Endothelial cell of umbilical vein (primary cell): ENCODE measurements around the gene IRF5. TPM values are rescaled to one million over a fixed set of nuclear protein-coding genes. Genes with fewer than 3 reads are reported as not detected.

Experiments used
- BruUV-seq: library from RNA; stranded (reverse); fragments of 400-500 nt; replicated peaks from 2 replicates; lab custom pipeline; 2021; lab: Mats Ljungman, UMichigan
- CTCF ChIA-PET: fragments of 300-600, 350-600 bp; sonication (Branson Sonifier 250); formaldehyde crosslinking; loops from one replicate; lab custom pipeline; 2021; ENCODE audit warnings: antibody characterized with exemption, inconsistent platforms; lab: Charles Lee
- POLR2A ChIA-PET: fragments of 300-600, 350-600 bp; sonication (Branson Sonifier 250); formaldehyde crosslinking; loops from one replicate; lab custom pipeline; 2021; ENCODE audit warnings: antibody characterized with exemption, inconsistent platforms; lab: Charles Lee
- DNase-seq: peaks from one replicate; pipeline ENCODE4 v3.0.0-alpha.2; 2011; ENCODE audit warnings: low read depth, low spot score
- FAIRE-seq: peaks from 2 replicates; lab custom pipeline; 2011; peaks lifted over from hg19 to GRCh38; lab: Jason Lieb, UNC
- H2AFZ ChIP-seq: 2 replicates; pipeline ENCODE4 v1.6.0; 2012; ENCODE audit warnings: low read depth, low read length, control low read depth, inconsistent platforms
- H3K27ac ChIP-seq: 2 replicates; pipeline ENCODE4 v1.5.1; 2011; ENCODE audit warnings: low read depth, mild to moderate bottlenecking, control low read depth, low read length, moderate library complexity; ENCODE audit not compliant: insufficient read depth
- H3K27me3 ChIP-seq, 2 experiments: 2 replicates each; pipeline versions ENCODE4 v1.6.0 to v1.6.1; 2011; ENCODE audit warnings: low read length in 2 of 2, mixed read lengths in 1 of 2; ENCODE audit not compliant: control insufficient read depth in 2 of 2, insufficient read depth in 2 of 2
- H3K36me3 ChIP-seq, 2 experiments: 2 replicates in 1 of 2; 3 replicates in 1 of 2; pipeline ENCODE4 v1.5.1; 2011; ENCODE audit warnings: low read length in 2 of 2, mild to moderate bottlenecking in 1 of 2, moderate library complexity in 1 of 2; ENCODE audit not compliant: control insufficient read depth in 2 of 2, insufficient read depth in 2 of 2; ENCODE audit errors: extremely low read depth in 1 of 2
- H3K4me1 ChIP-seq: 3 replicates; pipeline ENCODE4 v1.5.1; 2011; ENCODE audit warnings: mild to moderate bottlenecking, low read length; ENCODE audit not compliant: control insufficient read depth, insufficient read depth; ENCODE audit errors: extremely low read depth
- H3K4me2 ChIP-seq: 2 replicates; pipeline ENCODE4 v1.6.1; 2011; ENCODE audit warnings: low read length, control low read depth, mixed read lengths; ENCODE audit not compliant: insufficient read depth
- H3K4me3 ChIP-seq, 3 experiments: fragments of 200-600 bp in 1 of 3; sonication (generic), shearing (Covaris generic) in 1 of 3; replicated peaks in 1 of 3; 2 replicates each; pipeline ENCODE4 v1.5.1; 2011 to 2016; ENCODE audit warnings: control low read depth in 3 of 3, low read length in 3 of 3, mild to moderate bottlenecking in 2 of 3, inconsistent platforms in 1 of 3, low read depth in 1 of 3, moderate library complexity in 1 of 3; ENCODE audit not compliant: insufficient read depth in 1 of 3
- H3K79me2 ChIP-seq: 2 replicates; pipeline ENCODE4 v1.6.0; 2012; ENCODE audit warnings: low read length, inconsistent platforms; ENCODE audit not compliant: control insufficient read depth, insufficient read depth
- H3K9ac ChIP-seq: replicated peaks from 2 replicates; pipeline ENCODE3; 2011; ENCODE audit warnings: low read length, control low read depth; ENCODE audit not compliant: insufficient read depth; ENCODE audit errors: extremely low read depth
- H3K9me1 ChIP-seq: replicated peaks from 3 replicates; pipeline ENCODE4 v1.6.0; 2011; ENCODE audit warnings: mild to moderate bottlenecking, low read length; ENCODE audit not compliant: control insufficient read depth, insufficient read depth; ENCODE audit errors: extremely low read depth
- H3K9me3 ChIP-seq: replicated peaks from 2 replicates; pipeline ENCODE4 v1.5.1; 2012; ENCODE audit warnings: low read length, inconsistent platforms; ENCODE audit not compliant: control insufficient read depth, insufficient read depth
- H4K20me1 ChIP-seq: replicated peaks from 2 replicates; pipeline ENCODE3; 2011; ENCODE audit warnings: mild to moderate bottlenecking, low read length; ENCODE audit not compliant: control insufficient read depth, insufficient read depth; ENCODE audit errors: extremely low read depth
- CTCF ChIP-seq, 2 donors: IDR thresholded peaks; 1 replicate in 1 of 2; 2 replicates in 1 of 2; pipeline ENCODE4 v1.5.1; 2011; ENCODE audit warnings: low read length in 2 of 2, mild to moderate bottlenecking in 2 of 2, moderate library complexity in 2 of 2, control low read depth in 1 of 2, inconsistent platforms in 1 of 2, low read depth in 1 of 2; ENCODE audit not compliant: insufficient read depth in 1 of 2; ENCODE audit errors: extremely low read depth in 1 of 2
- EZH2 ChIP-seq: IDR thresholded peaks from 2 replicates; pipeline ENCODE4 v1.6.1; 2012; ENCODE audit warnings: borderline replicate concordance, low read depth, mild to moderate bottlenecking, moderate library complexity, low read length, inconsistent platforms; ENCODE audit not compliant: severe bottlenecking
- GATA2 ChIP-seq: IDR thresholded peaks from 2 replicates; pipeline ENCODE4 v1.7.0; 2011; ENCODE audit warnings: low read depth, mild to moderate bottlenecking, moderate library complexity, mixed read lengths, low read length; ENCODE audit not compliant: insufficient read length, insufficient read depth
- JUN ChIP-seq: IDR thresholded peaks from 2 replicates; pipeline ENCODE4 v1.6.1; 2011; ENCODE audit warnings: borderline replicate concordance, low read depth; ENCODE audit not compliant: insufficient read length, insufficient read depth
- MAX ChIP-seq: IDR thresholded peaks from 2 replicates; pipeline ENCODE4 v1.6.1; 2011; ENCODE audit not compliant: insufficient read depth, insufficient read length
- POLR2A ChIP-seq: IDR thresholded peaks from 2 replicates; pipeline ENCODE4 v1.6.1; 2012; ENCODE audit warnings: low read depth, mild to moderate bottlenecking, control low read depth, low read length
- POLR2AphosphoS5 ChIP-seq: IDR thresholded peaks from 2 replicates; pipeline ENCODE4 v1.6.1; 2012; ENCODE audit warnings: low read depth, mild to moderate bottlenecking, control low read depth, low read length, moderate library complexity; ENCODE audit not compliant: insufficient read depth
- dilution Hi-C: fragments of 300-500 bp; cut with MboI; formaldehyde crosslinking; loops from one replicate; pipeline ENCODE4 v1.15.0; 2019; ENCODE audit warnings: low sequenced_read_pairs; ENCODE audit not compliant: extremely low pct_ligation_motif_present
- intact Hi-C: fragments of 100-400 bp; cut with micrococcal nuclease; formaldehyde crosslinking; loops from one replicate; pipeline ENCODE4 v1.10.0; 2022
- polyA plus RNA-seq, 4 experiments: library from polyadenylated mRNA; depleted of rRNA in 3 of 4; stranded (reverse) in 3 of 4; unstranded in 1 of 4; fragments of >200 nt; gene quantifications; 2 replicates each; pipeline versions ENCODE4 v1.2.1 to v1.2.3, GENCODE V29; 2011 to 2012; ENCODE audit warnings: missing spikeins in 1 of 4
- total RNA-seq: library from RNA; stranded (reverse); gene quantifications from 2 replicates; pipeline ENCODE4 v1.2.3, GENCODE V29; 2021

The IRF5 gene
- total and polyA plus RNA-seq, 2 donors (not counting 3 experiments of a cell fraction or from before 2014, with no cell fraction given), result 0.31 to 0.36 TPM

GRCh38 chr7:128924707-128925588 lies 12.8 kb upstream of the IRF5 start:
- Histone ChIP-seq H2AFZ (no peak overlapping the region), H3K4me2 (no peak overlapping the region), H3K9me3 (no peaks in the 10 kb centered on the region), H3K4me3 (no peak overlapping the region), H3K27ac (no peak overlapping the region), H3K9ac (no peak overlapping the region), H3K27me3 (peaks cover 15 to 17% of the 10 kb centered on the region in 2 experiments), H3K4me1 (no peaks in the 10 kb centered on the region), H3K9me1 (no peaks in the 10 kb centered on the region), H4K20me1 (no peaks in the 10 kb centered on the region), H3K79me2 (no peaks in the 10 kb centered on the region), H3K36me3 (no peaks in the 10 kb centered on the region)
- ChIA-PET POLR2A (no interaction called here), CTCF (no interaction called here)
- no TSS peak for BruUV-seq
- intact Hi-C loops, result no loop called here
- dilution Hi-C loops, result no loop called here
- no peak for TF ChIP-seq JUN
- TF ChIP-seq GATA2, result no peak
- no peak for TF ChIP-seq EZH2
- TF ChIP-seq MAX, result no peak
- no peak for TF ChIP-seq POLR2AphosphoS5
- TF ChIP-seq POLR2A, result no peak
- TF ChIP-seq CTCF (IDR thresholded peaks at IDR 0.05; ENCODE audit: extremely low read depth in 1 of 2, insufficient read depth in 1 of 2, low read depth in 1 of 2, low read length in 2 of 2), result no peak
- DNase-seq, result no peak
- FAIRE-seq, result no peak
